ENCODE measurements around the gene SLC6A16. TPM values are rescaled to one million over a fixed set of nuclear protein-coding genes. Genes with fewer than 3 reads are reported as not detected.

The SLC6A16 gene
- total RNA-seq: not detected in 2 replicates

DNA sequence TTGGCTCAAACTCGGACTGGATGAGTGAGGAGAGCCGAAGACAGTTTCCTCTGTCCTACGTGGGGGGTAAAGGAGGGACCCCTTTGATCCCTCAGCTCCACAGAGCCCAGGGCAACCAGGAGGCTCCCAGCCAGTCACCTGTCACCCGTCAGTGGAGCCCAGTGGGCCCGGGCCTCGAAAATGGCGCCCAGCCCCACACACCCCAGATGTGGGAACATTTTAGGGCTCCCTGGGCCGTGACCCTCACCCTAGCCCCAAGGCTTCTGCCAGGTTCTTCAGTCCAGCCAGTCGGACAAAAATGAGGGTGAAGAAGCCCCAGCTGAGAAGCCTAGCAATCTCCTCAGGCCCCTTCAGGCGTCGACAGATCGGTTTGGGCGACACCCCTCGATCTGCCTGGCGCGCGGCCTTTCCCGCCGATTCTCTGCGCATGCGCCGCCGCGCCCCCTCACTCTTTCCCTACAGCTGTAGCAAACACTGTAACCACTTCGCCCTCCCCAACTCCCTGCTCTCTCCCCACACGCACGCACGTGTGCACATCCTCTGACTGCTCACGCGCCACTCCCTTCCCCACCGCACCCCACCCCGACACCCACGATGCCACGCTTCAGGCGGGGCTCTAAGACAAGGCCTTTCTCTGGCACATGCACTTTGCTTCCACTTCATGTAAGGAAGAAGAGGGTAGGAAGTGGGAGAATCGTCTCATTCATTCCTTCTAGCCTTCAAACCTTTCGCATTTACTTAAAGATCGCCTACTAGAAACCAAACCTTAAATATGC lies at the start of gene SLC6A16:
SLC6A16 (minus strand) TSS at position 391 of the 776 bp plus-strand sequence. CDS start 13,844 bp downstream, outside the sequence.

DNA sequence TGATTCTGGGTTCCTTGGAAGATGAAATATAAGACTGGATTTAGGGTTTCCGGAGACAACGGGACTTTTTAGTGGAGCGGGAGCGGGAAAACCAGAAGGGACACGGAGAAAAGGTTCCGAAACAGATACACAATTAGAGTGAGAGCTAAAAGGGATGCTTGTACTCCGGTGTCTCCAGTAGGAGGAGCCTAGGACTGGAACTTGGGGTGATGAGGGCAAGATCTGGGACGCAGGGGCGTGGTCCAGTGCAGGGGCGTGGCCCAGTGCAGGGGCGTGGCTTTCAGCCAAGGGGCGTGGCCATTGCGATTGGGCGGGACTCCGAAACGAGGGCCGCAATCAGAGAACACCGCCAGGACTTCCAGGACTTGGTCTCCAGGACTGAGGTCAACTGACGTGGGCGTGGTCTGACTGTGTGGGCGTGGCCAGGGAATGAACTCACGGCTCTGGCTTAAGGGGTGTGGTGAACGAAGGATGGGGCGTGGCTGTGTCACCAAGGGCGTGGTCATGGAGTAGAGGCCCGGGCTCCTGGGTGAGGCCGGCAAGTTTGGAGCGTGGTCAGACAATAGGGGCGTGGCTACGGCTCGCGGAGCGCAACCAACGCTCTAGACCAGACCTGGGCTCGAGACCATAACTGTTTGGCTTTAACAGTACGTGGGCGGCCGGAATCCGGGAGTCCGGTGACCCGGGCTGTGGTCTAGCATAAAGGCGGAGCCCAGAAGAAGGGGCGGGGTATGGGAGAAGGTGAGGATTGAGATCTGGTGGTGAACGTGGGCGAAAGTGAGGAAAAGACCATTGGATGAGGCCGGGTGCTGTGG lies 38.5 kb upstream of the SLC6A16 start, which contains the start of gene DKKL1:
DKKL1 (plus strand) TSS at position 610 of the 815 bp plus-strand sequence; CDS start at position 732, 122 bp downstream.

DNA sequence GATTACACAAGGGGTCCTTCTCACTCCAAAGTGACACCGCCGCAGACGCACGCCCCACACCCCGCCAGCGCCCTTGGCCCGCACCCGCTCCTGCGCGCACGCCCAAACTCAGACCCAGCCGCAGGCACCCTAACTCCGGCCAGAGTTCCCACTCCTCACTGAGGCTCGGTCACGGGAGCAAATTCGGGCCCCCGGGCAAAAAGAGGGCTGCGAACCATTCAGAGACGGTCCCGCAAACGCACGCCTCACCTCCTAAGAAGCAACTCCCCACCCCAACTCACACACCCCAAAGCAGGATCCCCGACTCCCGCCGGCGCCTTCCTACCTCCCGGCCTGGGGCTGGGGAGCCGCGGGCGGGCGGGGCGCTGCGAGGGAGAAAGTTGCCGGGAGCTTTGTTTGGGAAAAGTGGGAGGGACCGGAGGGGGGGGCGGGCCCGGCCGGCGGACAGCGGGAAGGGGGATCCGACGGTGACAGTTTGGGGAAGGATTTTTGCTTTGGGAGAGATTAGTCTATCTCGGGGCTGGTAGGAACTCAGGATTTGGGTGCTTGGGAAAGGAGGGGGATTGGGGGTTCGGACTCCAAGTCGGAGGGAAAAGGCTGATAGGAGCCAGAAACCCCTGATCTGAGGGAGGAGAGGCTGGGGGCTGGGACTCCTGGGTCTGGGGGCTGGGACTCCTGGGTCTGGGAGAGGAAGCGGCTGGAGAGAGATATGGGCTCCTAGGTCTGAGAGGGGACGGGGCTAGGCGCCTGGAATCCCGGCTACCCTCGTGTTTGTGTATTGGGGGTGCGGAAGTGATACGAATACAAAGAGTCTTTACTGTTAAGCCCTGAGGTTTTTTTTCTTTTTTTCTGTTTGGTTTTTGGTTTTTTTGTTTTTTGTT lies 37.3 kb upstream of the SLC6A16 start, which contains the start of gene TEAD2:
TEAD2 (minus strand) TSS at position 369 of the 881 bp plus-strand sequence. CDS start 2,341 bp downstream, outside the sequence.

DNA sequence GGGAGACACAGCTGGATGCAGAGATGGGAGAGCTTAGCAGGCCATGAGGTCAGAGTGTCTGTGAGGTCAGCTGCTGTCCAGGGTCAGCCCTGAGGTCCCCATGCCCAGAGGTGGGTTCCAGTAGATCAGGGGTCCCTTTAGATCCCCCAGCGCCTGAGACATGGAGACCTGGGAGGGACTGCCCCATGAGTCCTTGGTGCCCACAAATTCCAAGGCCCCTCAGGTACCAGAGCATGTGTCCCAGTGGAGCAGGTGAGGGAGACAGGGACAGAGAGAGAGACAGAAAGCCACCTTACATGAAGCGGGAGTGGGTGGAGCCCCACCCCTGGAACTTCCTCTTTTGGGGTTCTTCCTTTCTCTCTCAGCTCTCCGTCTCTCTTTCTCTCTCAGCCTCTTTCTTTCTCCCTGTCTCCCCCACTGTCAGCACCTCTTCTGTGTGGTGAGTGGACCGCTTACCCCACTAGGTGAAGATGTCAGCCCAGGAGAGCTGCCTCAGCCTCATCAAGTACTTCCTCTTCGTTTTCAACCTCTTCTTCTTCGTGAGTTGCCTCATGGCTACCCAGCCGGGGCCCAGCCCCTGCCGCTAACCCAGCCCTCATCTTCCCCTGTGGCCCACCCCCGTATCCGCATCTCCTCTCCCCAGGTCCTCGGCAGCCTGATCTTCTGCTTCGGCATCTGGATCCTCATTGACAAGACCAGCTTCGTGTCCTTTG lies 10.2 kb upstream of the SLC6A16 start, which contains the start of gene CD37:
CD37 (plus strand) TSS at position 336 of the 713 bp plus-strand sequence; CDS start at position 471, 135 bp downstream.

Other genes starting within 250 kb of the SLC6A16 start
- gene SNRNP70, start 239.7 kb downstream of the SLC6A16 start, total RNA-seq: 165 and 195 TPM in 2 replicates
- 16.5 and 21.0 TPM in 2 replicates for gene LIN7B, start 210.8 kb downstream of the SLC6A16 start, total RNA-seq
- 2.3 and 6.3 TPM in 2 replicates for gene C19orf73, start 206.0 kb downstream of the SLC6A16 start, total RNA-seq
- gene PPFIA3, start 205.6 kb downstream of the SLC6A16 start, total RNA-seq: 1.2 and 1.8 TPM in 2 replicates
- gene HRC, start 169.8 kb downstream of the SLC6A16 start, total RNA-seq: not detected in 2 replicates
- gene TRPM4, start 167.4 kb downstream of the SLC6A16 start, total RNA-seq: 18.5 and 19.0 TPM in 2 replicates
- gene CD37, start 10.2 kb upstream of the SLC6A16 start, total RNA-seq: not detected in 2 replicates
- 36.0 and 38.9 TPM in 2 replicates for gene TEAD2, start 37.2 kb upstream of the SLC6A16 start, total RNA-seq
- 0.29 TPM in 1 of 2 replicates, not detected in the other for gene DKKL1, start 38.7 kb upstream of the SLC6A16 start, total RNA-seq
- gene KASH5, start 63.1 kb upstream of the SLC6A16 start, total RNA-seq: not detected in 2 replicates
- gene PTH2, start 98.2 kb upstream of the SLC6A16 start, total RNA-seq: not detected in 2 replicates
- gene GFY, start 100.2 kb upstream of the SLC6A16 start, total RNA-seq: not detected in 2 replicates
- gene SLC17A7, start 116.3 kb upstream of the SLC6A16 start, total RNA-seq: not detected in 2 replicates
- 93.2 and 112 TPM in 2 replicates for gene PIH1D1, start 126.6 kb upstream of the SLC6A16 start, total RNA-seq
- gene ALDH16A1, start 128.0 kb upstream of the SLC6A16 start, total RNA-seq: 27.1 and 38.6 TPM in 2 replicates
- 6.2 and 10.1 TPM in 2 replicates for gene FLT3LG, start 149.0 kb upstream of the SLC6A16 start, total RNA-seq
- 2,357 and 3,559 TPM in 2 replicates for gene RPL13A, start 162.4 kb upstream of the SLC6A16 start, total RNA-seq
- gene RPS11, start 171.2 kb upstream of the SLC6A16 start, total RNA-seq: 3,022 and 4,072 TPM in 2 replicates
- gene FCGRT, start 187.5 kb upstream of the SLC6A16 start, total RNA-seq: 37.0 and 60.0 TPM in 2 replicates
- gene RCN3, start 202.8 kb upstream of the SLC6A16 start, total RNA-seq: 271 and 307 TPM in 2 replicates